GM19023 (cell line): ENCODE measurements around the gene HSP90AB1.
A peak's percentile ranks its signal among the peaks of the same experiment; 100 is the strongest.

Experiments used
- ATAC-seq: cut with Tn5 transposase; IDR thresholded peaks from one replicate; pipeline ENCODE4 v1.9.1; 2021; ENCODE audit warnings: mild to moderate bottlenecking, moderate library complexity; ENCODE audit not compliant: unreplicated experiment

The HSP90AB1 gene

DNA sequence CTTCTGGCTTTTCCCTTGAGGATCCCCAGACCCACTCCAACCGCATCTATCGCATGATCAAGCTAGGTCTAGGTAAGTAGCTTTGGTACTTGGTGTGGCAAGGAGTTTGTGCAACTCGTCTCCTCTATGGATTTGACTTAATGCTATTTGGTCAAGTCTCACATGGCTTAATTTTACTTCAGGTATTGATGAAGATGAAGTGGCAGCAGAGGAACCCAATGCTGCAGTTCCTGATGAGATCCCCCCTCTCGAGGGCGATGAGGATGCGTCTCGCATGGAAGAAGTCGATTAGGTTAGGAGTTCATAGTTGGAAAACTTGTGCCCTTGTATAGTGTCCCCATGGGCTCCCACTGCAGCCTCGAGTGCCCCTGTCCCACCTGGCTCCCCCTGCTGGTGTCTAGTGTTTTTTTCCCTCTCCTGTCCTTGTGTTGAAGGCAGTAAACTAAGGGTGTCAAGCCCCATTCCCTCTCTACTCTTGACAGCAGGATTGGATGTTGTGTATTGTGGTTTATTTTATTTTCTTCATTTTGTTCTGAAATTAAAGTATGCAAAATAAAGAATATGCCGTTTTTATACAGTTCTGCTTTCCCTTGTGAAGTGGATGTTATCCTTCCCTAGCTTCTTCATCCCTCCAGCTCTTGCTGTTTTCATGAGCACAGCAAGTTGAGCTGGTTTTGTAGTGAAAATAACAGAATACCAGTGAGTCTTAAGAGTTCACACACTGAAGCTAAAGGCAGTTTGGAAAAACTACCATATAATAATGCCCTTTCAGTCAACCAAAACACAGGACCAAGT lies 6.6 kb downstream of the HSP90AB1 start:
- ATAC-seq, result no peak

DNA sequence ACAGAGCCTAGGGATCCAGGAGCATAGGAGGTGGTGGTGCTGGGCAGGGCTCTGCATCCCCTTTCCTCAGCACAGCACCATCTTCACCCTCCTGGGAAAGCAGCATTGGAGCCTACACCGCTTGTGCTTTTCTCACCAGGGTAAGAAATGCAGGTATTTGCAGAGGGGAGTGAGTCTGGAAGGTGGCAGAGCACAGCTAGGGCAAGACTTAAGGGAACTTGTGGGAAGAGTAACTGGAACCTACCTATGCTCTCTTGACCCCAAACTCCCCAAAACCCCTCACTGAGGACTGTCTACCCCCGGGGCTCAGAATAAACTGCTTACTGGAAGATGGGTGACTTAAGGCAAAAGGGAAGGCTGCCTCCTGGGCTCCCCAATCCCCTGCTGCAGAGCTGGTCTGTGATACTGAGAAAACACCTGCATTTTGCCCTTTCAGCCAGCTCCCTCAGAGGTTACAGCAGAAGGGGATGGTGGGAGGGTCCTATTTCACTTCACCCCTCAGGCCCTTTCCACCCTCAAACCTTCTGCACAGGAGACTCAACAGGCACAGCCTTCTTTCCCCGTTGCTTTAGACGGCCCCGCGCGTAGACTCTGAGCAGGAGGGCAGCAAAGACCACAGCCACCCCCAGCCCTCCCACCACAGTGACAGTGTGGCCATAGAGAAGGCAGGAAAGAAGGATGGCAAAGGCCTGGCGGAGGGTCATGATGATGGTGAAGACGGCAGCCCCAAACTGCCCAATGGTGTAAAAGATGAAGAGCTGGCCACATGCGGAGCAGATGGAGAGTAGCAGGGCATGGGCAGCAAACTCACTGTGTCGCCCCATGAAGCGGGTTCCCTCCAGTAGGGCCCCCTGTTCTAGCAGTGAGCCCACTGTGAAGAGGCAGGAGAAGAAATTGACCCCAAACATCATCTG lies 7.5 kb downstream of the HSP90AB1 start:
- no peak for ATAC-seq

DNA sequence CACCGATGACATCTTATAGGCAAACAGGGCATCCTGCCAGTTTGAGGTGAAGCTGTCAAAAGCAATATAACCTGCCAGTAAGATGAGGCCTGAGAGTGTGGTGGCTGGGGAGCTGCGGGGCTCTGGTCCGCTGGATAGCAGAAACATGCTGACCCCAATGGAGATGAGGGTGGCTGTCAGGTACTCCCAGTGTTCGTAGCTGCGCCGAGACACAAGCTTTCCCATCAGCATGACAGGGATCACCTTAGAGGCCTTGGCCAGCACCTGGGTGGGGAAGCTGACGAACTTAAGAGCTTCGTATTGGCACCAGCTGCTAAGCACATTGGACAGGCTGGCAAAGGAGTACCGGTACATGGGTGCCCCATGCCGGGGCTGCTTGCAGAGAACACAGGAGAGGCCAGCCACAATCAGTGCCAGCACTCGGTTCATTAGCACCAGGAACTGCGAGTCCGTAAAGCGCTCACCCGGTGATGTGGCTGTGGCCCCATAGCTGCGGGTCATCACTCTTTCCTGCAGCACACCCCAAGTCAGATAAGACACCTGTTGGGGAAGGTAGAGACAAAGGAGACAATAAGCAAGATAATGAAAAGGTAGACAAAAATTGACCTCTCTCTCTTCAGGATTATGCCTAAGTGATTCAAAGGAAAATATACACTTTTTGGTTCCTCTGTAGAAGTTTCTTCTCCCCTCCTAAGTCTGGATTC lies 8.4 kb downstream of the HSP90AB1 start:
- no peak for ATAC-seq

DNA sequence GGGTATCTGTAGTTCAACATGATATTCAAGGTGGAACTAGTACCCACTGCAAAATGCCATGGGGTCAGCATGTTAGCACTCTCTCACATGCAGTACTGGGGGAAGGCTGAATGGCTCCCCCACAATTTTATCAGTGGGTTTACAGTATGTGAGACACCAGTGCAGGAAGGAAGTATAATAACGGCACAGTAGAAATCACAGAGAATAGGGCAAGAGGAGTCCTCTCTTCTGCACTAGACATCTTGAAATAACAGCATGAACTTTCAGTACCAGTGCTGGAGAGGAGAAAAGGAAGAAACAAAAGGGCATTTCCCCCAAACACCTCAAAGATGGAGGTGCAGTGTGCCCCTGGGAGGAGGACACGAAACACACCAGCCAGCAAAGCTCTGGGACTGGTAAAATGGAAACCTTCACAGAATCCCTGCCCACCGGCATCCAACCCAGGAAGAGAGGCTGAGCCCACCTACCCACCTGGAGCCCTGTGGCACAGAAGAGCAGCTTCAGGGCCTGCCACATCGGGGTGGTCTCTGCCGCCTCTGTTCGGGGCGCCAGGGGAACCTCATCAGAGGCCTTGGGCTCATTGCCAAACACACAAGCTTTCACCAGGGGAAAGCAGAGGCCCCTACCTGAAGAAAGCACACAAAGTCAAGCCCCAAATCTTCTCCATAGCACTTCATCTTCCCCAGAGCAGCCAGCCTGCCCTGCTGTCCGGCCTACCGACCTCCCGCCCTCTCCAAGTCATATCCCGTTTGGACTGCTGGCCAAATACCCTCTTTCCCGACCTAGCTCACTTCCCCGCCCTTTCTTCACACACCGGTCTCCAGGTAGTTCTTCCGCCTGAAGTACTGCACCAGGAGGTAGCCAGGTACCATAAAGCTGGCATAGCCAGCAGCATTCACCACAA lies 9.2 kb downstream of the HSP90AB1 start:
- ATAC-seq, result no peak

DNA sequence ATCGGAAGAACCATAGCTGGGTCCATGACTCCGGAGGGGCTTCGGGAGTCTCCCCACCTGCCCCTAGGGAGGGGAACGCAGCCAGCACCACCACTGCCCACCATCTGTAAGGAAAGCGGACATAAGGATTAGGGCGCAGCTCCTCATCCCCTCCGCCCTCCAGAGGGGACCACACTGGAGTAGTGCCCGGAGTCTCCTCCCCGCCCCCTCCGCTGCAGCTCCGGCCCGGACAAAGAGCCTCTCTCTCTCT lies 9.8 kb downstream of the HSP90AB1 start:
- no peak for ATAC-seq

DNA sequence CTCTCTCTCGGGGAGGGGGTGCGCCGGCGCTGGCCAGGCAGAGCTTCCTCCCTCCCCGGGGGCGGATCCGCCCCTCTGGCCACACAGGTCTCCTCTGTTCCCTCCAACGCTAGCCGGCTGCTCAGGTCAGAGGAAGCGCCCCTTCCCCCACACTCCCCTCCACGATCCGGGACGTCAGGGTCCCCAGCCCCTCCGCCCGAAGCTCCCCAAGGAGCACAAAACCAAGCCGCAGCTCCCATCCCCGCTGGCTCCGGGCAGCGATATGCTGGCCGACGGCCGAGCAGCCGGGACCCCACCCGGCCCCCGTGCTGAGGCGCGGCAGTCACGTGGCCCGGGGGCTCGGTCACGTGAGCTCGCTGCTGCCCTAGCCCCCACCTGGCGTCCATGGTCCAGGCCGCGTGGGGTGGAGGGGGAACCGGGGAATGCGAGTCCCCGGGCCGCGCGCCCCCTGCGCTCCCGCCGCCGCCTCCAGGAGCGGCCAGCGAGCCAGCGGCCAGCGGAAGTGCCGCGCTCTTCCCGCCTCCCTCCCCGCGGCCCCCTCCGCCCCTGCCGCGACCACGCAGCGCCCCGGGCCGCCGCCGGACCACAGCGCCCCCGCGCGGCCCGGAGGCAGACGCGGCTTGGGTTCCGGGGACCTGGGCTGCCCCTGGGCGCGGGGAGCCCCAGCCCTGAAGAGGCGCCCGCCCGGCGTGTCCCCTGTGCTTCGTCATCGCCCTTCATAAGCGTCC lies 10.3 kb downstream of the HSP90AB1 start, which contains the start of gene SLC35B2:
TSS of gene SLC35B2 (minus strand) at position 504 of the 728 bp plus-strand sequence. CDS start at position 386, 118 bp downstream.
- peak; percentile 47 for ATAC-seq

DNA sequence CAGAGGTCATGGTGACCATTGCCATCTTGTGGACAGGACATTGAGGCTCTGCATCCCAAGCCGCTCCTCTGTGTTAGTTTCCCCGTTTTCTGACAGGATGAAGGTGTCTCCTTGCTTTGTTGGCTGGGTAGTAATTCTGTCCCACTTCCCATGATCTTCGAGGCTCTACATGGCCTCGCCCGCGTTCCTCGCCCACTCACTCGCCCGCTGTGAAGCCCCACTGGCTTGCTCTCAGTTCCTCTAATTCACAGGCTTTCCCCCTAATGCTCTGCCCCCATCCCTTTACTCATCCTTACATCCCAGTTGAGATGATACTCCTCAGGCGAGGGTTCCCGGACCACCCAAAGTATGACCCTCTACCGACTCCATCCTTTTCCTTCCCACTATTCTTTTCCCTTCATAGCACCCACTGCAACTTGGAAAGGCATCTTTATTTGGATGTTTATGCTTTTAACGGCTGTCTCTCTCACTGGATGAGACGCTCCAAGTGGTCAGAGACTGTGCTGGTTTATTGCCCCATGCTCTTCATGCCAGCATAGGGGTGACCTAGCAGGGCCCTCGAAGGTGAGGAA lies 10.9 kb downstream of the HSP90AB1 start:
- ATAC-seq, result peak; percentile 19

DNA sequence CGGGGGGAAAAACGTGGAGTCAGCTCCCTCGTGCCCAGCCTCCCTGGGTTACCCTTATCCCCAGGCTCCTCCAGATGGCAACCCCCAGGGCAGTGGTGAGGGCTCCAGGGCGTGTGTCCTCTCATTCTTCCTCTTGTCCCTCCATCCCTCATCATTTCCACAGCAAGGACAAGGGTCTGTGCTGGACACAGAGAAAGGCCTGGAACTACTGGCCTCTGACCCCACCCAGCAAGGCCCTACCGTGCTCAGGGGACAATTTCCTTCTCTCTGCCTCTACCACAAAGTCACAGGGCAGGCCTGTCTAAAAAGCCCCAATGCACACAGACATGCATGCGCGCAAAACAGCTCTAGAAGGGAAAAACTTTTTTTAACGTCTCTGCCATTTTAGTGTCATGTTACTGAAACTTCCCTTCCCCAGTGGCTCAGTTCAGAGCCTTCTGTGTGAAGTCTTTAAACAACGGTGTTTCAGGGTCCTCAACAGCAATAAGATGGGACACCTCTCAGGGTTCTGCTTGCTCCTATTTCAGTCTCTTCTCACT lies 11.5 kb downstream of the HSP90AB1 start:
- ATAC-seq, result no peak

DNA sequence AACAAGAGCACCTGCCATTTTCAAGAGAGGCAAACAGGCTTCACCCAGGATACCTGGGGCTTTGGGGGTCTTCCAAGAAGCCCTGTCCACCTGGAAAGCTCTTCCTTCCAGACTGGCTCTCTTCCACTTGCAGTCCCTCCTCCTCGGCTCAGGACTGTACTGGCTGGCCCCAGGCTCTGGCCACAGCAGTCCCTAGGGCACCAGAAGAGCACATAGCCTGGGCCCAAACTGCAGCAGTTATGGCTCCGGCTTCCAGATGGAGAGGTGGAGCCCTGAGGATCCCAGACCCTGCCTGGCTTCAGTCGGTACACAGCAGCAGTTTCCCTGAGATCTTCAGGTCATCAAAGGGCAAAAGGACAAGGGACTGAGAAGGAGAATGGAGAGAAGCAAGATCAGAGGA lies 12.0 kb downstream of the HSP90AB1 start:
- no peak for ATAC-seq

DNA sequence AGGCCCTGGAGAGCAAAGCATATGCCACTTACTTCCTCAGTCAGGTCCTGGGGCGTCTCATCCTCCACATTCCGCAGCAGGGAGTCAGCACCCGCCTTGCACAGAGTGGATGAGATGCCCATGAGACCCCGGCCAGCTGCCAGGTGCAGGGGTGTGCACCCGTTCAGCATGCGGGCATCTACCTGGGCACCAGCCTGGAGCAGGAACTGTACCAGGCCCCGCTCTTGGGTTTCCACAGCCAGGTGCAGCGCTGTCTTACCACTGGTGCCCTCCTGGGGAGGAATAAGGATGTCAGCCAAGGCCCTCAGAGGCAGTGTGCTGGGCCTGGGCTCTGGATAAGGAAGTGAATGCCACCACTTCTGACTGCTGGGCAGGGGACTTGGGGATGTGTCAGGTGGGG lies 13.1 kb downstream of the HSP90AB1 start:
- no peak for ATAC-seq

DNA sequence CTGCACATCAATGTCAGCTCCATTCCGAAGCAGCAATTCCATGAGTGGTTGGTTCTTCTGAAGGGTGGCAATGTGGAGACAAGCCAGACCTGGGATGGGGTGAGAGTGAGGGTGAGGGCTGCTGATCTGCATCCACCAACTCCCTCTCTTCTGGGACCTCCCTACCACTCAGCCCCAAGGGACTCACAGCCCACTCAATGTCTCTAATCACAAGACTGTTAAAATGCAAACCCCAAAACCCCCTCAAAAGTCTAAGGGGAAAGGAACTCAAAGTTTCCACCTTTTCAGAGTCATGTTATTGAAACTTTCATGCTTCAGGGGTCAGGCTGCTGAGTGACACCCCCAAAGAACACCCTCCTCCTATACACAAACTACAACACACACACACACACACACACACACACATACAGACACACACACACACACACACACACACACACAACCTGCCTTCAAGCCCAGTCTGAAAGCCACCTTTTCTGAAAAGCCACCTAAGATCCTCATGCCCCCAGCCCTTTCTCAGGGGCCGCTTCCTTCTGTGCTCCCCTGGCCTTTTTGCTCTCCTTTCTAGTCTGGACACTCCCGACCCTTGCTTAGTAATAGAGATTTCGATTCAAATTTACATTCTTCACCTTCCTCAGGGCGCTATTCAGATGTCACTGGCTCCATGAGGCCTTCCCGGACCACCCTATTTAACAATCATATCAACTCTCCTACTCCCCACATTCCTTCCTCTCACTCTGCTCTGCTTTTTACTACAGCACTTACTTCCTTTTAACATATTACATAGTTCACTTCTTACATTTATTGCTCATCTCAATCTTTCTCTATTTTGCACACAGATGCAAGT lies 13.8 kb downstream of the HSP90AB1 start:
- no peak for ATAC-seq

DNA sequence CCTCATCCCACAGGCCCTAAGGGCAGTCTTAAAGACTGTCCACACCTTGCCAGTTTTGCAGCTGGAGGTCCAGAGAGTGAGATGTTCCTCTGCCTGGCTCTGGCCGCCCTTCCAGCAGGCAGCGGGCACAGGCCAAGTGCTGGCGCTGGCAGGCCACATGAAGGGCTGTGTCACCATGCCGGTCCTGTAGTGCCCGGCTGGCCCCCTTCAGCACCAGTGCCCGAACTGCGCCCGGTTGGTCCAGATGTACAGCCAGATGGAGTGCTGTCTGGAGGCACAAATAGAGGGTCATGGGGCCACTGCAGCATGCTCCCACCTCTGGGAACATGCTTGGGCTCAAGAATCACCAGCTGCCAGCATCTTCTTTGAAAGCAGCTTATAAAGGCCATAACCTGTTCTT lies 14.7 kb downstream of the HSP90AB1 start:
- no peak for ATAC-seq

DNA sequence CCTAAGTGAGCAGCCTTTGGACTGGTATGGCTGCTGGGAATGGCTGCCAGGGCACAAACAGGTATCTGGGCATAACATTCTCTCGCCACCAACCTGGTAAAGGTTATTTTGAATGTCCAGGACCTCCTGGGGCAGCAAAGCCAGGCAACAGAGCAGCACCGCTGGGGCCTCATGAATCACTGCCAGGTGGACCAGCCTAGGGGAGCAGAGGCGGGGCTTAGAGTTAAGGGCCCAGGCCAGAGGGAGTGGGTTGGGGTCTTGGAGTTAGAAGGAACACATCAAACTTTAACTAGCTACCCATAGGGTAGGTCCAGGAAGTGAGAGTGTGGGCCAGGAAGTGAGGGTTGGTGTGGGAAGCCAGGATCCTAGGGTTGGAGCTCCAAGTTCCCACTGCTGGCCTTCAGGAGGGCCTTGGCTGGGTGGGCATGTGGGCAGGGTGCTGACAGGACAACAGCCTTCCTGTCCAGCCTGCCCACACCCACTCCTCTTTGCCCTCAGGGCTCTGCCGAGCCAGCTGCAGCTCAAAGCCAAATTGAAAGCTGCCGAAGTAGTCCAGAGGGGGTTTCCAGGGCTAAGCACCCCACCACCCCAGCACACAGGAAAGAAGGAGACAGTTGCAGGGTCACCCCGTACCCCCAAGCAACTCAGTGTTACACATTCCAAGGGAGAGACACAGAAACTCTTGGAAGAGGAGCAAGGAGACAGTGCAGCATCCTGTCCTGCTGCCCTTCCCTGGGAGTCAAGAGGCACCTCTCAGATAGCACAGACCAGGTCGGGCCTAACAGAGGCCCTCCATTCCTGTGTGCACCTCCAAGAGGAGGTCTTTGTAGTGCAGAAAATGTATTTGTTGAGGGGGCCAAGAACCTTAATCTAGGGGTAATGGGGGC lies 15.8 kb downstream of the HSP90AB1 start:
- ATAC-seq, result no peak

DNA sequence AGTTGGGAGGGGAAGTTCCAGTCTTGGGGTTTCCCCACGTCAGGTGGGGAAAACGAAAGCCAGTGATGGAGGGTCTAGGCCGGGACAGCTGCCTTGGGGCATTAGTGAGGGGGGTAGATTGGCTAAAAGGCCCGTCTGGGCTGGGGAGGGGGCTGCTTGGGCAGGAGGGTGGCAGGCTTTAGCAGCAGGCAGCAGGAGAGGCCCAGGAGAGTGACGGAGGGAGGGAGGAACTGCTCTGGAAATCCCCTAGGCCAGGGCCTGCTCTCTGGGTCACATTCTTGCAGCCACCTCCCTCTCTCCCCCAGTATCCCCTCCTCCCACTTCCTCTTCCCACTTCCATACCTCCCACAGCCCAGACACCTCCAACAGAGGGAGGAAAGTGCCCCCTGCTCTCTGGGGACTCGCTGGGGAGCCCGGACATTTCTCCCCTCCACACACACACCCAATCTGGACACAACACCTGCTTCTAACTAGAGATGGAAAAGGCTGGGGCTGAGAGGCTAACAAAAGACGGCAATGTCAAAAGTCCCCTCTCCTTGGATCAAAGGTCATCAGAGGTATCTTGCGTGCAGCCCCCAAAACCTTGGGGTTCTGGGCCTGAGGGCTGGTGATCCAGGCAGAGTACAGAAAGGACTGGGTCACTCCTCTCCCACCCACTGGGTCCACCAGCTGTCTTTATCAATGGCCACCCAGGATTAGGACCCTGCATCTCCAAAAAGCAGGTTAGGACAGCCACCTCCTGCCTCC lies 16.6 kb downstream of the HSP90AB1 start:
- no peak for ATAC-seq

DNA sequence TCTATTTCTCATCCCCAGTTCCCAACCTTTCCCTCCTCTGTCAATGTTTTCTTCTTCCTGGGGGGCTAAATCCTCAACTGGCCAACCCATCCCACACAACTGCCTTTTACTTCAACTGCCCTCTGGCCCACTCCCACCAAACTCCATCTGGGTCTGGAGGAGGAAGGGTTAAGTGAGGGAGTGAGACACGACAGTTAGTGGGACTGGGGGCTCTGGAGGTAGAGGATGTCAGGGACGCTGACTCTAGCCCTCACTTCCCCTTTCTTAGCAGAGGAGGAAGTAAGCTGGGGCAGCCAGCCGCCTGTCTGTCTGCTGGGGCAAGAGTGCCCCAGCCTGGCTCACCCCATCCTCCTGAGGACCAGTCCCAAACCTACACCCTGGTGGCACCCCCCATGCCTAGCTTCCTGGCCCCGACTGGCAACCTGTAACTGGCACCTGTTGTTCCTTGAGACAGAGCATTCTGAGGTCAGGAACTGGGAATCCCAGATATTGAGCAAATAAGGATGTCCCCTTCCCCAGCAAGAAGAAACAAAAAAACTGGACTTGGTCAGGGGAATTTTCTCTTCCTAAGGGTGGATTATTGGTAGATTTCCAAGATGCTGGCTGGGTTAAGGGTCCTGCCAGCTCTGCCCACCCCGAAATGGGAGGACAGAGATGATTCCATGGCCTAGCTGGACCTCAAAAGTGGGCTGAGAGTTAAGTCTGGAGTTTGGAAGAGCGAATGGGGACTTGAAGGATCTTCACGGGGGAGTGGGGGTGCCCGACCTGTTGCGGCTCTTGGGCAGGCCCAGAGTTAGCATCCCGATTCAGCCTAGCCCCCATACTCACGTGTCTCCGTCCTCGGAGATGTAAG lies 17.5 kb downstream of the HSP90AB1 start:
- peak; percentile 33 for ATAC-seq
